ENCODE data around the gene AGRN. TPM values are rescaled to one million over a fixed set of nuclear protein-coding genes. Genes with fewer than 3 reads are reported as not detected.

Gene AGRN
- total RNA-seq, 1 experiment from 2014 or later, result 175 TPM

DNA sequence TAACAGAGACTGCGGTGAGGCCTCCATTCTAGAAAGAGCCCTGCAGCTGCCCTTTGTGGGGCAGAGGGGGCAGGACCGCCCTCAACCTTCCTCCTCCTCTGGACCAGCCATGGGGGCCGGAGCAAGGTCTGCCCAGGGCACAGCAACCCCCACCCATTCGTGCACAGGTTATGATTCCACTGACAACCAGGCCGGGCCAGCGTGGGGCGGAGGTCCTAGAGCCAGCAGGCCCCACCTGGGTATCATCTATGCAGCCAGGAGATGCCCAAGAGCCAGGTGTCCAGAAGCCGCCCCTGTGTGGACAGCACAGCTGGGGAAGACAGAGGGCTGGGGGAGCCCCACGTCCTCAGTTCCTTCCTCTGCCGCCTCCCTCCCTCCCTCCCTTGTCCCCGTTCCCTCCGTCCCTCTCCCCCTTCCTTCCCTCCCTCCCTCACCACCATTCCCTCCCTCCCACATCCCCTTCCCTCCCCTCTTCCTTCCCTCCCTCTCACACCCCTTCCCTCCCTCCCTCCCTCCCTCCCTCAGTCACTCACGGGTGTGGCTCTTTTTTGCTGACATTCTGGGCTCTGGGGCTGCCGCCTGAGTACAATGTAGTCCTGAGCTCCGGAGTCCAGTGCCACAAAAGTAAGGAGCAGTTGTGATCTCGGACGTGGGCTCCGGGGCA is 41.9 kb downstream of the AGRN start:
- Histone ChIP-seq H4K20me1 (ENCODE audit: control insufficient read depth, insufficient read depth, insufficient read length) (no peaks in the 10 kb centered on the region), H4K91ac (ENCODE audit: insufficient read length, low read depth, low read length) (no peak overlapping the region), H2BK5ac (ENCODE audit: insufficient read length, low read length) (no peak overlapping the region), H3K4me2 (ENCODE audit: insufficient read depth, insufficient read length, low read length) (no peak overlapping the region), H3K4ac (ENCODE audit: low read depth, low read length) (no peak overlapping the region), H2AFZ (ENCODE audit: low read length) (no peak overlapping the region), H2BK120ac (ENCODE audit: low read depth, low read length, poor library complexity, severe bottlenecking) (no peak overlapping the region), H3K79me1 (ENCODE audit: insufficient read depth, low read depth, low read length, poor library complexity, severe bottlenecking) (no peaks in the 10 kb centered on the region), H3K27me3 (ENCODE audit: insufficient read depth, low read length) (peaks cover 6% of the 10 kb centered on the region; the same call in 1 of the 2 replicates), H3K18ac (ENCODE audit: insufficient read length, low read depth, low read length) (no peak overlapping the region), H2BK20ac (ENCODE audit: low read depth, low read length, poor library complexity, severe bottlenecking) (no peak overlapping the region), H4K8ac (replicated peaks; ENCODE audit: insufficient read length, low read depth, low read length) (no peak overlapping the region), H3K79me2 (ENCODE audit: insufficient read depth, low read length) (no peaks in the 10 kb centered on the region), H3K23me2 (ENCODE audit: insufficient read length, low read depth, low read length, poor library complexity, severe bottlenecking) (peaks cover 8% of the 10 kb centered on the region), H3K27ac (ENCODE audit: insufficient read length, low read depth, low read length) (no peak overlapping the region), H2BK15ac (ENCODE audit: low read depth, low read length) (no peak overlapping the region), H3K23ac (ENCODE audit: insufficient read length, low read depth, low read length) (no peak overlapping the region), H2BK12ac (ENCODE audit: insufficient read length, low read depth, low read length) (no peak overlapping the region), H3K14ac (ENCODE audit: insufficient read depth, low read length) (no peak overlapping the region), H2AK5ac (ENCODE audit: insufficient read length, low read length) (no peak overlapping the region), H3K9ac (ENCODE audit: extremely low read depth, insufficient read length, low read length) (no peak overlapping the region), H3T11ph (ENCODE audit: low read length) (no peak overlapping the region), H3K4me1 (ENCODE audit: insufficient read depth, low read length) (no peaks in the 10 kb centered on the region), H3K9me3 (ENCODE audit: control insufficient read depth, low read depth, low read length) (no peaks in the 10 kb centered on the region), H3K56ac (ENCODE audit: insufficient read length, low read depth, low read length) (no peak overlapping the region), H4K5ac (ENCODE audit: insufficient read length, low read depth, low read length) (no peak overlapping the region)
- H3K36me3 Mint-ChIP-seq (ENCODE audit: insufficient read depth in 1 of 3, low read depth in 3 of 3), result no peaks in the 10 kb centered on the region
- H3K9me3 Mint-ChIP-seq, result no peaks in the 10 kb centered on the region
- no CpG with 5 or more reads among the region's 18 CpGs for WGBS (ENCODE audit: extremely low coverage, insufficient read length, low lambda C conversion rate)
- no peak for DNase-seq
- TF ChIP-seq, protein P1, sequence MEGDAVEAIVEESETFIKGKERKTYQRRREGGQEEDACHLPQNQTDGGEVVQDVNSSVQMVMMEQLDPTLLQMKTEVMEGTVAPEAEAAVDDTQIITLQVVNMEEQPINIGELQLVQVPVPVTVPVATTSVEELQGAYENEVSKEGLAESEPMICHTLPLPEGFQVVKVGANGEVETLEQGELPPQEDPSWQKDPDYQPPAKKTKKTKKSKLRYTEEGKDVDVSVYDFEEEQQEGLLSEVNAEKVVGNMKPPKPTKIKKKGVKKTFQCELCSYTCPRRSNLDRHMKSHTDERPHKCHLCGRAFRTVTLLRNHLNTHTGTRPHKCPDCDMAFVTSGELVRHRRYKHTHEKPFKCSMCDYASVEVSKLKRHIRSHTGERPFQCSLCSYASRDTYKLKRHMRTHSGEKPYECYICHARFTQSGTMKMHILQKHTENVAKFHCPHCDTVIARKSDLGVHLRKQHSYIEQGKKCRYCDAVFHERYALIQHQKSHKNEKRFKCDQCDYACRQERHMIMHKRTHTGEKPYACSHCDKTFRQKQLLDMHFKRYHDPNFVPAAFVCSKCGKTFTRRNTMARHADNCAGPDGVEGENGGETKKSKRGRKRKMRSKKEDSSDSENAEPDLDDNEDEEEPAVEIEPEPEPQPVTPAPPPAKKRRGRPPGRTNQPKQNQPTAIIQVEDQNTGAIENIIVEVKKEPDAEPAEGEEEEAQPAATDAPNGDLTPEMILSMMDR (conservative IDR thresholded peaks at IDR 0.05), result no peak
- no peak overlapping the region for H3K4me3 Mint-ChIP-seq
- peaks cover 20 to 25% of the 10 kb centered on the region in 2 experiments for H3K4me1 Mint-ChIP-seq
- H3K27me3 Mint-ChIP-seq (ENCODE audit: low read depth), result peaks cover 72% of the 10 kb centered on the region
- H3K27ac Mint-ChIP-seq, result no peak overlapping the region

Measured in H9 (cell line).